Limb (tissue), 2 donors: ENCODE data around the gene FOS.
A peak's percentile ranks its signal among the peaks of the same experiment; 100 is the strongest.

Experiments
- DNase-seq, 2 donors: peaks; one replicate each; pipeline ENCODE4 v3.0.0-alpha.2; 2016; ENCODE audit errors: extremely low spot score in 2 of 2

The FOS gene

GRCh38 chr14:75249958-75250336 is 28.7 kb upstream of the FOS start:
- DNase-seq, result no peak

DNA sequence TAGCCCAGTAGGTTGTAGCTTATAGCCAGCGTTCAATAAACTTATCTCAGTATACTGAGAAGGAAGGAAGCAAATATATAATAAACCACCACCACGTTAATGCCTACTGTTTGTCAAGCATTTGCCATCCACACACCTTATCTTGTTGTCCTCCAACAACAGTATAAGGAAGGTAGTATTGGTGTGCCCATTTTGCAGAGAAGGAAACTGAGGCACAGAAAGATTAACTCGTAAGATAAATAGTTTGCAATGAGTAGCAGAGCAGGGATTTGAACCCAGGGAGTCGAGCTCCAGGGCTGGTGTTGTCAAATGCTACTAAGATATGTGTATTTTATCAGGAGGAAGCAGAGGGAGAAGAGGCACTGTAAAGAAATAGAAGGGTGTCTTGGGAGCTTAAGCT is 27.8 kb upstream of the FOS start:
- DNase-seq, result no peak

DNA sequence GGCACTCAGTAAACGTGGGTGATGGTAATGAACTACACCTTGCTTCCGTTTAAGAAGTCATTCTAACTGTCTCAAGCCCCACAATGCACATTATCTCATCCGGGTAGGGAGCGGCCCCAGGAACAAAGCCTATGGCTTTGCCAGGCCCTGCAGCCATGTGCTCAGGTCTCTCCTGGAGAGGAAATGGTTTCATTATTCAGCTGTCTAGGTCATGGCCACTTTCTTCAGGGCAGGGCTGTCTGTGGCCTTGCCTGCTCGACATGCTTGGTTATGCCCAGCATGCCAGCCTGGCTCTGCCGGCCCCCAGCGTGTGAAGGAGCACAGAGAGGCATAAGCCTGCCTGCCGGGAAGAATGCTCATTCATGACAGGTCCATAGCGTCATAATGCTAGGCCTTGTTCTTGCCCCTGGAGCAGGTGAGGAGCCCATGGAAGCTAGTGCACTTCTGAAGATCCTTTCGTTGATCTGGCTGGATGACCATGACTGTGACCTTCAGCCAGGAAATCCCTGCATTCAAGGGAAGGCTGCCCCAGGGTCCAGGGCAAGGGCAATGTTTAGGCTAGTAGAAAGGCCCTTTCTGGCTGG is 26.3 kb upstream of the FOS start:
- DNase-seq, result no peak

GRCh38 chr14:75254381-75254822 is 24.2 kb upstream of the FOS start:
- DNase-seq, result peak in 1 of 2 donors; percentile 38

GRCh38 chr14:75254901-75255584 is 23.6 kb upstream of the FOS start:
- DNase-seq, result peak; percentile 34 to 42

DNA sequence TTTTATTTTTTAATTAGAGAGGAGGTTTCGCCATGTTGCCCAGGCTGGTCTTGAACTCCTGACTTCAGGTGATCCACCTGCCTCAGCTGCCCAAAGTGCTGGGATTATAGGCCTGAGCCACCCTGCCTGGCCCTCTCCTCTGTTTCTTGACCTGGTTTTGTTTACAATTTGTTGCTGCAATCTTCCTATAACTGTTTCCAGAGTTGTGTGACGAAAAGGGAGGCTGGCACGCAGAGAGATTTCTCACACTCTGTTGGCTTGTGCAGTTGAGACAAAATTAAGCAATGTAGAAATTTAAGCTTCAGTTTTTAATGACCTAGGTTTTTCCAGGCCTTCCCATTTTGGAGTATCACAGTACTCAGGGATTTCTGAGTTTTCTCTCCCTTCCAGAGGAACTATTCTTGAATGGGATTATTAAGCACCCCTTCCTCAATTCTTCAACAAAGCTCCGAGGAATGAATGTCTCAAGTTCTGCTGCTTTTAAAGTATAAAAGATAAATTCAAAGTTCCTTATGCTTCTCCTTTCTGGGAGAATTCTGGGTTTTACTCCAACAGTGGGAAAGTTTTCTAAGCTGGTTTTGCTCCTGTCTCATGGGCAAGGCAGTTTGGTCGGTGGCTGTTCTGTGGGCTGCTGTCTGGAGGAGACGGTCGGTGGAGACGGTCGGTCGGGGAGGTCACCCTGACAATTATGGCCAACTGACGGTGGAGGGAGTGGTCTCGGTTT is 20.4 kb upstream of the FOS start:
- DNase-seq, result peak; percentile 36 to 39

GRCh38 chr14:75258803-75259509 is 19.7 kb upstream of the FOS start:
- peak; percentile 99 to 100 for DNase-seq

DNA sequence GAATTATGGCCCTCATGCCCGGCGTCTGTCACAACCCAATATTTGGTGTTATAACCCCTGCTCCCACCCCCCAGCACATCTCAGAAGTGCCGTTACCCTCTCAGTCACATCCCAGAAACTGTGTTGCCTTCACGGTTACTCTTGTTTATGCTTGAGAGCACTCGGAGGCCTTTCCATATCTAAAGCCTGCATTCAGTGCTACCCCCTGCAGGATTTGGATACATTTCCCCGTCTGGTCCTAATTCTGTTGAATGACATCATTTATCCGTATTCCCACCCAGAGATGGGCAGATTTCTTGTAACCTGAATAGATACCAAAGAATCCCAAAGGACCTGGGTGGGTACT is 19.1 kb upstream of the FOS start:
- peak in 1 of 2 donors; percentile 73 for DNase-seq

- DNase-seq, result peak in 1 of 2 donors; percentile 43
Observed at GRCh38 chr14:75260025-75260763, 18.4 kb upstream of the FOS start.

- DNase-seq, result no peak
Observed at GRCh38 chr14:75261820-75262219, 16.8 kb upstream of the FOS start.

GRCh38 chr14:75262641-75263040 is 16.0 kb upstream of the FOS start:
- no peak for DNase-seq

DNA sequence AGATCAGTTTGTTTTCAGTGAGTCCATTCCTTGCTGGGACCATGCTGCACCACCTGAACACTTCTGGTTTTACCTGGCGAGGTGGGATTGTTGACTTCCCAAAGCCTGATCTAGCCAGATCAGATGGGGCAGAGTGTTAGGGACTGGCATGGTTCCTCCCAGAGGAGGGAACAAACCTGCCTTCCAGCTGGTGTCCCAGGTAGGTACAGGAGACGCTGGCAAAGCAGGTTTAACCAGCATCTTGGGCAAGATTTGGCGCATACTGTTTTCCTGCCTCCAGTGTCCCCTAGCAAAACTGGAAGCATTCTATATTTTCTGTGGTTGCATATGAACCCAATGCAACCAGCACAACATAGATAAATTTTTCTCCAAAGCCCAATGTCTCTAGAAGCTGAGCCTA is 14.6 kb upstream of the FOS start:
- DNase-seq, result no peak

DNA sequence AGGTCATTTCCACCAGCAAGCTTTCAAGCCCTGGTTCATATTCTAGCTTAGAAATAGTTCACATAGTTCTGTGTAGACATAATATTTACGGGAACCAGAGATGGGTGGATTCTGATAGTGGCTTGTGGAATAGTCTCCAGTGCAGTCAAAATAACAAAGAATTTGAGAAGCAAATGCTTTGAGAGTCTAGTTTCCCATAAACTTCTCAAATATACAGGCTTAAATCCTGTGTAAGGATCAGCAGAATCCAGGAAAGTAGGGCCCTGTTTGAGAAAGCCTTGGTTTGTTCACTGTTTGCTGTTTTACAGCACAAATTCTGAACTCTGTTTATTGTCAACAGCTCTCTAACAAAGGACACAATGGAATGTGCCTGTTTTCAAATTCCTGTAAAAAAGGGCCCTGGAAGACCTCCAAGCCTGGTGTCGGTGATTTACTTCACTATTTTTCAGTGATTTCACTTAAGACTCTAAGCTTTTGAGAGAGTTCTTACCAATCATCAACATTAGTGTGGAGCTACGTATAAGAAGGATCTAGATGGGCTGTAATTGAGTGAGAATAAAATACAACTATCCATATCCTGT is 11.4 kb upstream of the FOS start:
- peak in 1 of 2 donors; percentile 66 for DNase-seq

- no peak for DNase-seq
Observed at GRCh38 chr14:75268633-75269550, 9.7 kb upstream of the FOS start.

- no peak for DNase-seq
Observed at GRCh38 chr14:75271514-75271913, 7.1 kb upstream of the FOS start.

DNA sequence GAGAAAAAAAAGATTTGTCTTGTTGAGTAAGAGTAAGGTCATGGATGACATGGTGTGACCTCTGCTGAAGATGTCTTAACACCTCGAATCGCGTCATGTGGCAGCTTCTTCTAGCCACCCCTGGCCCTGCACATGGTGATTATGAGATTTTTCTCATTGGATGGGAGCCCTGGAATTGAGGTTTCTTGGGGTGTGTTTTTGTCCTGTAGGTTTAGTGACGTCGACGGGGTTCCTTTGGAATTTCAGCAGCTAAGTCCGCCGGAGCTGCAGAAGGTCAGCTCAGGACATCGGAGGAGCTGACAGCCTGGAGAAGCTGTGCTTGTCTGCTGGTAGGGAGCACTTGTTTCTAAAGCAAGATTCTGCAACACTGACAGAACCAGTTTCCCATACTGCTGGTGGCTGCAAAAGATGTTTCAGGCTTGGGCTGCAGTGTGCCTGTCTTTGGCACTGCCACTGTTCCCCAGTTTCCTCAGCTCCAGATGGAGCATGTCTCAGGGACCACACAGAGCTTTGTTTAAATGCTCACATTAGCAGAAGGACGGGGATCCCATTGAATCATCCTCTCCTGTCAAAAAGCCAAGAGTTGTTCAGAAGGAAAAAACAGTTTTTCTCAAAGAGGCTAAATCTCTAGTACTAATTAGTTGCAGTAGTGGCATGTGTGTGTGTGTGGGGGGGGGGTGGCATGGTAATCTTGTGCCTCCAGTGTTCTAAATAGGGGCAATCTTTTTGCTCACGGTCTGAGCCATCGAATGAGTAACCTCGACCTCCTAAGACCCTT is 5.2 kb upstream of the FOS start:
- DNase-seq, result no peak

DNA sequence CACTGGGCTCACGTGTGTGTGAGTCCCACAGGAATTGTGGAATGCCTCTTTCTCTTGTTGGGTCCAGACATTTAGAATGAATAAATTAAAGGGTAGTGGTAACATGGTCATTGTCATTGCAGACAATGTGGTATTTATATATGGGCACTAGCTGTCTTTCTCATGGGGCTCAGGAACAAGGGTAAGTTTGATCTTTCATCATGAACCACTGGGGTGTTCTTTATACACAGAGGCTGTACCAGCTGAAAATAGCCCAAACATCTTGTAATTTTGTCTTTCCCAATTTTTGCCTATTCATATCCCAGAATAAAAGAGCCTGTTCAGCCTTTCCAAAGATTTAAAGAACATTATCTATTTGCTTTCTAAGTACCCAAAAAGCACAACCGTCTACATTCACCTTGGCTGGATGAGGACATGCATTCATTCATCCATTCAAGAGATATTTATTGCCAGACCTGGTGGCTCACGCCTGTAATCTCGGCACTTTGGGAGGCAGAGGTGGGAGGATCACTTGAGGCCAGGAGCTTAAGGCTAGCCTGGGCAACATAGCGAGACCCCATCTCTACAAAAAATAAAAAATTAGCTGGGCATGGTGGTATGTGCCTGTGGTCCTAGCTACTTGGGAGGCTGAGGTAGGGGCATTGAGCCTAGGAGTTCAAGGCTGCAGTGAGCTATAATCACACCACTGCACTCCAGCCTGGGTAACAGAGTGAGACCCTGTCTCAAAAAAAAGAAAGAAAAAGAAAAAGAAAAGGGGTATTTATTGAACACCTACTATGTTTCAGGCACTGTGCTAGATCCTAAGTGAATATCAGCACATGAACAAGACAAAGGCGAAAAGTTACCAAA is 4.4 kb upstream of the FOS start:
- no peak for DNase-seq

GRCh38 chr14:75274899-75275569 is 3.6 kb upstream of the FOS start:
- DNase-seq, result no peak
